Measurements from ENCODE around the gene XAGE1B. TPM values are rescaled to one million over a fixed set of nuclear protein-coding genes. Genes with fewer than 3 reads are reported as not detected.
"Not testable (repeated sequence)": the region's sequence is repeated elsewhere in the genome, so short reads cannot be mapped to it uniquely, and the experiment has no call there.

The XAGE1B gene
- not detected for total RNA-seq
- long read RNA-seq, result 0 reads

GRCh38 chrX:52516987-52517325 lies at the start of gene XAGE1B:
Gene XAGE1B, minus strand, starts transcription at chrX:52517063. Its CDS starts 1,536 bp downstream, at chrX:52515527.
- DNase-seq; ATAC-seq (ENCODE audit: poor library complexity); intact Hi-C loops (cut with DNase I): not testable (repeated sequence)

GRCh38 chrX:52563105-52563504 lies 46.2 kb upstream of the XAGE1B start:
- ATAC-seq (ENCODE audit: poor library complexity) (no peak), DNase-seq (no peak)
- intact Hi-C loops (cut with DNase I), result no loop called here

- DNase-seq (no peak), ATAC-seq (ENCODE audit: poor library complexity) (no peak)
- intact Hi-C loops (cut with DNase I), result no loop called here
Measured at GRCh38 chrX:52558140-52558539, 41.3 kb upstream of the XAGE1B start.

- intact Hi-C loops (cut with DNase I), result no loop called here
- DNase-seq (no peak), ATAC-seq (ENCODE audit: poor library complexity) (no peak)
Measured at GRCh38 chrX:52556741-52557140, 39.9 kb upstream of the XAGE1B start.

- ATAC-seq (ENCODE audit: poor library complexity) (no peak), DNase-seq (no peak)
- intact Hi-C loops (cut with DNase I), result no loop called here
Measured at GRCh38 chrX:52553995-52554642, 37.3 kb upstream of the XAGE1B start.

- ATAC-seq (ENCODE audit: poor library complexity); intact Hi-C loops (cut with DNase I): not testable (repeated sequence)
Measured at GRCh38 chrX:52548769-52549168, 31.9 kb upstream of the XAGE1B start.

GRCh38 chrX:52544147-52544840 lies 27.4 kb upstream of the XAGE1B start:
- ATAC-seq (ENCODE audit: poor library complexity) (no peak), DNase-seq (no peak)
- intact Hi-C loops (cut with DNase I), result no loop called here

More at GRCh38 chrX:52548769-52549168, 31.9 kb upstream of the XAGE1B start:
- not testable (repeated sequence) for DNase-seq

GRCh38 chrX:52542311-52542710 lies 25.4 kb upstream of the XAGE1B start:
- DNase-seq (no peak), ATAC-seq (ENCODE audit: poor library complexity) (no peak)
- intact Hi-C loops (cut with DNase I), result no loop called here

- ATAC-seq (ENCODE audit: poor library complexity); intact Hi-C loops (cut with DNase I); DNase-seq: not testable (repeated sequence)
Measured at GRCh38 chrX:52541051-52541450, 24.2 kb upstream of the XAGE1B start.

GRCh38 chrX:52516110-52516986 lies 515 bp downstream of the XAGE1B start:
- ATAC-seq (ENCODE audit: poor library complexity); DNase-seq; intact Hi-C loops (cut with DNase I): not testable (repeated sequence)

- DNase-seq; ATAC-seq (ENCODE audit: poor library complexity); intact Hi-C loops (cut with DNase I): not testable (repeated sequence)
Measured at GRCh38 chrX:52511126-52511525, 5.7 kb downstream of the XAGE1B start.

GRCh38 chrX:52509916-52510315 lies 6.9 kb downstream of the XAGE1B start:
- DNase-seq, result no peak

GRCh38 chrX:52507331-52507730 lies 9.5 kb downstream of the XAGE1B start:
- DNase-seq (no peak), ATAC-seq (ENCODE audit: poor library complexity) (no peak)
- intact Hi-C loops (cut with DNase I), result no loop called here

More at GRCh38 chrX:52509916-52510315, 6.9 kb downstream of the XAGE1B start:
- intact Hi-C loops (cut with DNase I), result no loop called here
- no peak for ATAC-seq (ENCODE audit: poor library complexity)

- DNase-seq (no peak), ATAC-seq (ENCODE audit: poor library complexity) (no peak)
- intact Hi-C loops (cut with DNase I), result no loop called here
Measured at GRCh38 chrX:52504551-52504950, 12.3 kb downstream of the XAGE1B start.

- intact Hi-C loops (cut with DNase I); DNase-seq; ATAC-seq (ENCODE audit: poor library complexity): not testable (repeated sequence)
Measured at GRCh38 chrX:52501362-52501761, 15.5 kb downstream of the XAGE1B start.

GRCh38 chrX:52496419-52496772 lies 20.5 kb downstream of the XAGE1B start:
- intact Hi-C loops (cut with DNase I); ATAC-seq (ENCODE audit: poor library complexity): not testable (repeated sequence)

GRCh38 chrX:52495545-52496418 lies 21.1 kb downstream of the XAGE1B start, which contains the start of gene XAGE1A:
Gene XAGE1A, plus strand, starts transcription at chrX:52495808. Its CDS starts 1,554 bp downstream, at chrX:52497362.
- DNase-seq; intact Hi-C loops (cut with DNase I); ATAC-seq (ENCODE audit: poor library complexity): not testable (repeated sequence)

More at GRCh38 chrX:52496419-52496772, 20.5 kb downstream of the XAGE1B start:
- not testable (repeated sequence) for DNase-seq

GRCh38 chrX:52471301-52471700 lies 45.6 kb downstream of the XAGE1B start:
- intact Hi-C loops (cut with DNase I); ATAC-seq (ENCODE audit: poor library complexity); DNase-seq: not testable (repeated sequence)
